ENCODE data around the gene CREM. TPM values are rescaled to one million over a fixed set of nuclear protein-coding genes. Genes with fewer than 3 reads are reported as not detected.

Gene CREM
- total and polyA plus RNA-seq, 2 of the 8 experiments (the other 6 are each of a cell fraction or from before 2014, with no cell fraction given) = 18.7 to 21.9 TPM

DNA sequence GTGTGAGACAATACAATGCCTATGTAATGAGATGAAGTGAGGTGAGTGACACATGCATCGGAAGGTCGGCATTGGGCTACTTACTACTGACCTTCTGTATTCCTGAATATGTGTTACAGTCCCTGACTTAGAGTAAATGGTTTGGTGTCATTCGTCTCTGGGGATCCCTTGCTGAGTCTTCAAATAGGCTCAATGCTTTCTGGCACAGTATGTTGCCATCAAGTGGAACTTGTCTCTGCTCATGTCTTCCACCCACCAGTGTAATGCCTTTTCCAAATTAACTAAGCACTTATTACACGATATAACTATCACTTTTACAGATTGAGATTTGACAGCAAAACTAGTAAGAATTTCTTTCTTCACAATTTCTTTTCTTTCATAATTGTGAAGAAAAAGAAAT lies 47.4 kb upstream of the CREM start:
- no peak overlapping the region for H3K4me3 ChIP-seq (ENCODE audit: extremely low read depth in 1 of 4, insufficient read depth in 2 of 4, low read depth in 3 of 4, low read length in 4 of 4)
- H3K23ac ChIP-seq (ENCODE audit: insufficient read length) = no peak overlapping the region
- H3K27ac ChIP-seq (ENCODE audit: low read depth, low read length) = no peak overlapping the region
- no peak overlapping the region for H2AK5ac ChIP-seq (ENCODE audit: low read depth, low read length)
- no peak overlapping the region for H2BK20ac ChIP-seq (ENCODE audit: low read length)
- H3K4ac ChIP-seq (replicated peaks; ENCODE audit: insufficient read length, low read depth, low read length) = no peak overlapping the region
- no peak overlapping the region for H3K56ac ChIP-seq (replicated peaks; ENCODE audit: insufficient read length, low read depth, low read length)
- ChIA-PET CTCF (ENCODE audit: partially characterized antibody) (no interaction called here), POLR2A (ENCODE audit: partially characterized antibody) (no interaction called here)
- no peak overlapping the region for H2BK15ac ChIP-seq (ENCODE audit: low read length)
- H3K79me1 ChIP-seq (ENCODE audit: low read depth, low read length) = peaks cover 3% of the 10 kb centered on the region; the same call in 1 of the 2 replicates
- no peak overlapping the region for H2BK5ac ChIP-seq (ENCODE audit: low read depth, low read length)
- WGBS, 2 experiments (ENCODE audit: extremely low coverage in 1 of 2, insufficient coverage in 1 of 2, insufficient read length in 1 of 2, insufficient replicate concordance in 2 of 2, low coverage in 1 of 2, low lambda C conversion rate in 2 of 2, missing lambda C conversion rate in 1 of 2) = 89% methylated on average over 4 of the region's 4 CpGs; no CpG with 5 or more reads in 1 of the 2 experiments
- H3K36me3 ChIP-seq (ENCODE audit: control insufficient read depth in 2 of 4, insufficient read depth in 4 of 4, low read length in 3 of 4) = no peaks in the 10 kb centered on the region
- H3K4me1 ChIP-seq (replicated peaks in 1 of 4; ENCODE audit: control insufficient read depth in 3 of 4, insufficient read depth in 4 of 4, low read length in 3 of 4) = no peaks in the 10 kb centered on the region
- FAIRE-seq (no peak), DNase-seq (ENCODE audit: low read depth in 1 of 2, low spot score in 2 of 2) (no peak)
- peaks cover 0 to 7% of the 10 kb centered on the region in 2 experiments; a peak in 1 of 4 replicates for H3K9me3 ChIP-seq (ENCODE audit: insufficient read depth in 2 of 2, low read depth in 1 of 2, low read length in 1 of 2)
- H4K91ac ChIP-seq (replicated peaks; ENCODE audit: insufficient read length, low read length) = no peak overlapping the region
- no peak overlapping the region for H3K18ac ChIP-seq (ENCODE audit: extremely low read depth, low read length)
- H2AFZ ChIP-seq (ENCODE audit: low read length) = no peak overlapping the region
- no peaks in the 10 kb centered on the region for H3K23me2 ChIP-seq (ENCODE audit: low read depth, low read length)
- H2BK120ac ChIP-seq (replicated peaks; ENCODE audit: low read depth, low read length) = no peak overlapping the region
- H4K20me1 ChIP-seq (replicated peaks in 1 of 2; ENCODE audit: control insufficient read depth in 1 of 2, insufficient read depth in 2 of 2, low read length in 2 of 2) = peaks cover 0 to 5% of the 10 kb centered on the region in 2 experiments
- no peaks in the 10 kb centered on the region for H3K27me3 ChIP-seq (replicated peaks in 1 of 4; ENCODE audit: control insufficient read depth in 3 of 4, extremely low read depth in 1 of 4, insufficient read depth in 3 of 4, low read length in 3 of 4)
- no peak overlapping the region for H4K5ac ChIP-seq (ENCODE audit: insufficient read length, low read depth, low read length)
- H3K9ac ChIP-seq (replicated peaks in 1 of 4; ENCODE audit: extremely low read depth in 1 of 4, low read depth in 3 of 4, low read length in 3 of 4) = no peak overlapping the region; a peak in 1 of 7 replicates
- no peak overlapping the region for H2BK12ac ChIP-seq (ENCODE audit: low read depth, low read length)
- H3K4me2 ChIP-seq (ENCODE audit: insufficient read depth in 1 of 2, low read depth in 2 of 2, low read length in 2 of 2) = no peak overlapping the region
- H3K79me2 ChIP-seq (ENCODE audit: control insufficient read depth in 1 of 2, insufficient read depth in 2 of 2, low read length in 2 of 2) = peaks cover 3 to 62% of the 10 kb centered on the region in 2 experiments; a peak in 3 of 4 replicates
- no peak overlapping the region for H4K8ac ChIP-seq (ENCODE audit: extremely low read depth, insufficient read depth, low read length)
- H3K14ac ChIP-seq (ENCODE audit: insufficient read length) = no peak overlapping the region
- TF ChIP-seq ATF3 (IDR thresholded peaks at IDR 0.05; ENCODE audit: insufficient read depth, low read depth, low read length) = no peak
- no peak for TF ChIP-seq ZNF274 (IDR thresholded peaks at IDR 0.05; ENCODE audit: borderline replicate concordance, extremely low read depth, low read length)
